ENCODE data around the gene HDAC4.

GRCh38 chr2:239258248-239258647 is 142.6 kb downstream of the HDAC4 start:
- TF ChIP-seq CTCF (IDR thresholded peaks at IDR 0.05; ENCODE audit: insufficient read depth, low read length) = no peak
- no peak for TF ChIP-seq POLR2AphosphoS5 (IDR thresholded peaks at IDR 0.05; ENCODE audit: low read depth)
- no peak for TF ChIP-seq GABPA (IDR thresholded peaks at IDR 0.05; ENCODE audit: low read depth)

All from HL-60 (cell line).